ENCODE data around the gene FHOD1. TPM values are rescaled to one million over a fixed set of nuclear protein-coding genes. Genes with fewer than 3 reads are reported as not detected.
A peak's percentile ranks its signal among the peaks of the same experiment; 100 is the strongest.

Gene FHOD1
- total RNA-seq, 1 experiment from 2014 or later, result 96.4 TPM

- BruUV-seq (replicated peaks), result no TSS peak
- Histone ChIP-seq H3K27me3 (replicated peaks; ENCODE audit: insufficient read depth, low read depth, low read length, poor library complexity) (no peaks in the 10 kb centered on the region), H3K36me3 (ENCODE audit: insufficient read depth, low read length, poor library complexity, severe bottlenecking) (no peaks in the 10 kb centered on the region), H3K27ac (ENCODE audit: low read depth, low read length, poor library complexity, severe bottlenecking) (peak overlapping the region; percentile 79), H3K9me3 (ENCODE audit: low read depth, low read length, poor library complexity, severe bottlenecking) (no peaks in the 10 kb centered on the region), H3K4me1 (ENCODE audit: insufficient read depth, low read length, poor library complexity, severe bottlenecking) (peaks cover 67% of the 10 kb centered on the region), H3K4me3 (ENCODE audit: low read depth, low read length, poor library complexity, severe bottlenecking) (peak overlapping the region; percentile 90)
- DNase-seq (ENCODE audit: low spot score), result peak; percentile 95
- TF ChIP-seq CTCF (conservative IDR thresholded peaks at IDR 0.05; ENCODE audit: low read depth, low read length), result peak; percentile 68
- TF ChIP-seq EZH2 (IDR thresholded peaks at IDR 0.05; ENCODE audit: borderline replicate concordance, low read depth, low read length, poor library complexity, severe bottlenecking), result no peak
- ChIA-PET CTCF (interaction anchor here (0.5 kb wide), 1 partner anchor 93 kb away, joined by 3 read pairs; no protein-coding TSS in a partner anchor), POLR2A (ENCODE audit: low non-redundant PET) (no interaction called here)
- intact Hi-C loops (cut with micrococcal nuclease; ENCODE audit: unreplicated experiment), result no loop called here
These were observed 1.1 kb downstream of the FHOD1 start for GRCh38 chr16:67246081-67246755.

GRCh38 chr16:67245674-67246080 lies 1.6 kb downstream of the FHOD1 start:
- Histone ChIP-seq H3K4me1 (ENCODE audit: insufficient read depth, low read length, poor library complexity, severe bottlenecking) (peaks cover 72% of the 10 kb centered on the region), H3K9me3 (ENCODE audit: low read depth, low read length, poor library complexity, severe bottlenecking) (no peaks in the 10 kb centered on the region), H3K27me3 (replicated peaks; ENCODE audit: insufficient read depth, low read depth, low read length, poor library complexity) (no peaks in the 10 kb centered on the region), H3K4me3 (ENCODE audit: low read depth, low read length, poor library complexity, severe bottlenecking) (peak overlapping the region; percentile 90), H3K27ac (ENCODE audit: low read depth, low read length, poor library complexity, severe bottlenecking) (peak overlapping the region; percentile 79), H3K36me3 (ENCODE audit: insufficient read depth, low read length, poor library complexity, severe bottlenecking) (no peaks in the 10 kb centered on the region)
- ChIA-PET CTCF (interaction anchor here (0.5 kb wide), 1 partner anchor 93 kb away, joined by 3 read pairs; no protein-coding TSS in a partner anchor), POLR2A (ENCODE audit: low non-redundant PET) (no interaction called here)
- intact Hi-C loops (cut with micrococcal nuclease; ENCODE audit: unreplicated experiment), result no loop called here
- peak; percentile 62 for DNase-seq (ENCODE audit: low spot score)
- TF ChIP-seq EZH2 (IDR thresholded peaks at IDR 0.05; ENCODE audit: borderline replicate concordance, low read depth, low read length, poor library complexity, severe bottlenecking) (no peak), CTCF (conservative IDR thresholded peaks at IDR 0.05; ENCODE audit: low read depth, low read length) (no peak)
- no TSS peak for BruUV-seq (replicated peaks)

GRCh38 chr16:67245186-67245585 lies 2.1 kb downstream of the FHOD1 start:
- Histone ChIP-seq H3K4me1 (ENCODE audit: insufficient read depth, low read length, poor library complexity, severe bottlenecking) (peaks cover 73% of the 10 kb centered on the region), H3K9me3 (ENCODE audit: low read depth, low read length, poor library complexity, severe bottlenecking) (no peaks in the 10 kb centered on the region), H3K27ac (ENCODE audit: low read depth, low read length, poor library complexity, severe bottlenecking) (peak overlapping the region; percentile 79), H3K36me3 (ENCODE audit: insufficient read depth, low read length, poor library complexity, severe bottlenecking) (no peaks in the 10 kb centered on the region), H3K4me3 (ENCODE audit: low read depth, low read length, poor library complexity, severe bottlenecking) (no peak overlapping the region), H3K27me3 (replicated peaks; ENCODE audit: insufficient read depth, low read depth, low read length, poor library complexity) (no peaks in the 10 kb centered on the region)
- POLR2A ChIA-PET (ENCODE audit: low non-redundant PET), result no interaction called here
- CTCF ChIA-PET, result interaction anchor here (1.1 kb wide), 1 partner anchor 60 kb away, joined by 3 read pairs; no protein-coding TSS in a partner anchor
- TF ChIP-seq CTCF (conservative IDR thresholded peaks at IDR 0.05; ENCODE audit: low read depth, low read length) (no peak), EZH2 (IDR thresholded peaks at IDR 0.05; ENCODE audit: borderline replicate concordance, low read depth, low read length, poor library complexity, severe bottlenecking) (no peak)
- TSS peak; percentile 21 for BruUV-seq (replicated peaks)
- DNase-seq (ENCODE audit: low spot score), result no peak
- intact Hi-C loops (cut with micrococcal nuclease; ENCODE audit: unreplicated experiment), result no loop called here
